Activated CD4-positive, alpha-beta T cell treated with anti-CD3 and anti-CD28 coated beads for 24 hours (primary cell): ENCODE data around the gene PSMB4.
"Not testable (repeated sequence)": the region's sequence is repeated elsewhere in the genome, so short reads cannot be mapped to it uniquely, and the experiment has no call there.

ENCODE experiments used
- DNase-seq, 2 donors: peaks; one replicate each; pipeline ENCODE4 v3.0.0-alpha.2; 2020; ENCODE audit warnings: low read depth in 2 of 2

PSMB4 gene

GRCh38 chr1:151399324-151400171 lies at the start of gene PSMB4:
TSS of gene PSMB4 (plus strand) at chr1:151399573. CDS start at chr1:151399588, 15 bp downstream.
- peak; percentile 59 to 67 for DNase-seq

- DNase-seq, result not testable (repeated sequence)
These were observed 49.0 kb upstream of the PSMB4 start for GRCh38 chr1:151350323-151350722.

GRCh38 chr1:151352021-151352718 lies 47.2 kb upstream of the PSMB4 start:
- no peak for DNase-seq

- no peak for DNase-seq
These were observed 42.7 kb upstream of the PSMB4 start for GRCh38 chr1:151356696-151357095.

- no peak for DNase-seq
These were observed 37.5 kb upstream of the PSMB4 start for GRCh38 chr1:151361883-151362282.

- no peak for DNase-seq
These were observed 36.8 kb upstream of the PSMB4 start for GRCh38 chr1:151362308-151363155.

GRCh38 chr1:151364996-151365395 lies 34.4 kb upstream of the PSMB4 start:
- DNase-seq, result no peak

- DNase-seq, result no peak
These were observed 31.5 kb upstream of the PSMB4 start for GRCh38 chr1:151367658-151368392.

GRCh38 chr1:151368393-151369301 lies 30.7 kb upstream of the PSMB4 start:
- DNase-seq, result no peak

- DNase-seq, result no peak
These were observed 30.1 kb upstream of the PSMB4 start for GRCh38 chr1:151369302-151369610.

GRCh38 chr1:151369621-151370048 lies 29.7 kb upstream of the PSMB4 start:
- DNase-seq, result no peak

- no peak for DNase-seq
These were observed 29.0 kb upstream of the PSMB4 start for GRCh38 chr1:151370211-151370911.

- DNase-seq, result no peak
These were observed 27.9 kb upstream of the PSMB4 start for GRCh38 chr1:151371370-151372057.

- no peak for DNase-seq
These were observed 27.1 kb upstream of the PSMB4 start, which contains the start of gene SELENBP1 for GRCh38 chr1:151372058-151372934. TSS of gene SELENBP1 (minus strand) at chr1:151372705. CDS start at chr1:151372641, 64 bp downstream.

- no peak for DNase-seq
These were observed 26.2 kb upstream of the PSMB4 start for GRCh38 chr1:151373196-151373595.

GRCh38 chr1:151377150-151377884 lies 22.1 kb upstream of the PSMB4 start:
- DNase-seq, result no peak

GRCh38 chr1:151384584-151384983 lies 14.8 kb upstream of the PSMB4 start:
- no peak for DNase-seq
